Mucosa of gallbladder (tissue), 1 donor: Measurements from ENCODE around the gene OXNAD1. TPM values are rescaled to one million over a fixed set of nuclear protein-coding genes. Genes with fewer than 3 reads are reported as not detected.

Experiments
- DNase-seq: peaks from one replicate; pipeline ENCODE4 v3.0.0-alpha.2; 2020; ENCODE audit warnings: low spot score
- total RNA-seq: library from RNA; stranded (reverse); gene quantifications from one replicate; pipeline ENCODE4 v1.2.1, GENCODE V29; 2021
- donor health status: DM: no; HTN: no; CAD: no.

The OXNAD1 gene
- total RNA-seq, 1 donor from 2014 or later: 15.3 TPM

DNA sequence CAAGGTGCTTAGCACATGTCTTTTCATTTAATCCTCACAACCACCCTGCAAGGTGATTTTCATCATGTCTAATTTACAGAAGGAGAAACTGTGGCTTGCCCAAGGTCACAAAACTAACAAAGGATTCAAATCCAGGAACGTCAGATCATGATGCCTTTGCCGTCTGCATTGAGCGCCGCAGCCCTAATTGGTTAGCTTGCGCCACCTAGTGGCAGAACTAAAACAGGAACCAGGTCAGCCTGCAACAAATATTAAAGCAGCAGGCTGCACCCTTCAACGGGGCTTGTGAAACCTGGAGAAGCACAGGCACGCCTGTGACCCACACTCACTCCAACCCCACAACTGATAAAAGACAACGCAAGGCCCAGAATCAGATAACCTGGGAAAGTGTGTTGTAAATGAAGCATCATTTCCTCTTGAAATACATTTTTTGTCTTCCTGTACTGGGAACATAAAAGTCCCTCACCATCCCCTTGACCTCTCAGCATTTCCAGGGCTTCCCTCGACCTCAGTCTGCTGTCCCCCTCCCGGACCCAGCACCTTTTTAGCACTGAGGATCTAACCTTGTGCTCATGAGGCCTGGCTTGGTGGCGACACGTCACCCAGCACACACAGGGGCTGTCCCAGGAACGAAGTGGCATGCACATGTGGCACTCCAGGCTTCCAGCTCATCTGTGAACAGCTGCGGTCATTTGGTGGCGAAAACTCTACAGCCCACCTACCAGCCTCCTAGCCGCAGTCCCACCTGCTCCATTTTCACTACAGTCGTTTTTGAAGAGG, 17.5 kb upstream of the OXNAD1 start:
- DNase-seq: peak; percentile 86

DNA sequence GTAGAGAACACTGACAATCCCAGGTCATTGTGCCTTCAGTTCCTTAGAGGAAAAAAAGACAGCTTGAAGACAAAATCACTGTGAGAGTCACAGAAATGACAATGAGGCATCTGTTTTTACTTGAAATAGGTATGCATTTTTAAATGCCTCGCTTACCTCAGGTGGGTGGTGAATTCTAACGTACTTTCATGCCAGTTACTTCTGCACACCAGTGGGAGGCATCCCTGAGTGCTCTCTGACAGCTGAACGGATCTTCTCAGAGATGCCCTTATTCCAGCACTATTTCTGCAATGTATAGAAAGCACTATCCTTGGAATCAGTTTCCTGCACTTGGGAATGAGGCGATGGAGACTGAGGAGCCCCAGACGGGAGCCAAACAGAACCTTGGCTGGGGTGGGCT, 16.5 kb upstream of the OXNAD1 start:
- DNase-seq: no peak

DNA sequence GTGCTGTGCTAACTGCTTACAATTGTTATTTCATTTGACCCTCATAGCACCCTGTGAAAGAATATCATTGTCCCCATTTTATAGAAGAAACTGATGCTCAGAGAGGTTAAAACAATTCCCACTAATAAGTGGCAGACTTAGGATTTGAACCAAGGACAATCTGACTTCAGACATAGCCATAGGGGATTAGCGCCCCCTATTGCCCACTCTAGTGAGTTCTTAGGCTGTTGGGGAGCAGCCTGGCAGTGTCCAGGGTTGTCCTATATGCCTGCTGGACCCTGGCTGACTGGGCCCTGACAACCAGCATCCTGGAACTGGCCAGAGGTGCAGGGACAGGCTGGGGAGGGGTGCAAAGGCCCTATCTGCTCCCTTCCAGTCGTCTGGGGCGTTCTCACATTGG, 15.7 kb upstream of the OXNAD1 start:
- DNase-seq: no peak

DNA sequence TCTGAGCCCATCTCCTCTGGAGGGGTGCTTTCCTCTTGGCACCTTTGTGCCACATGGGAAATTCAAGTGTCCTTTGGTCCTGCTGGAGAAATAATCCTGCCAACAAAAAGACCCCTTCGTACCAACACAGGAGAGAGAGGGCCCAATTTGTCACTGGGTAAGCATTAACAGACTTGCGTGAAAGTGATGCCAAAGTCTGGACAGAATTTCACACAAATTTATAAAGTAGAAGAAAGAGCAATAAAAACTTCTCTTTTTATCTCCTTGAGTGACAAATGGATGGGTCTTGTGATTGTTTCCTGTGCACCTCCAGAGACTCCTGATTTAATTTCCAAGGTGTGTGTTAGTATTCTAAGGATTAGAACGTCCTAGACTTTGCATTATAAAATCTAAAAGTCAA, 15.1 kb upstream of the OXNAD1 start:
- DNase-seq: no peak

DNA sequence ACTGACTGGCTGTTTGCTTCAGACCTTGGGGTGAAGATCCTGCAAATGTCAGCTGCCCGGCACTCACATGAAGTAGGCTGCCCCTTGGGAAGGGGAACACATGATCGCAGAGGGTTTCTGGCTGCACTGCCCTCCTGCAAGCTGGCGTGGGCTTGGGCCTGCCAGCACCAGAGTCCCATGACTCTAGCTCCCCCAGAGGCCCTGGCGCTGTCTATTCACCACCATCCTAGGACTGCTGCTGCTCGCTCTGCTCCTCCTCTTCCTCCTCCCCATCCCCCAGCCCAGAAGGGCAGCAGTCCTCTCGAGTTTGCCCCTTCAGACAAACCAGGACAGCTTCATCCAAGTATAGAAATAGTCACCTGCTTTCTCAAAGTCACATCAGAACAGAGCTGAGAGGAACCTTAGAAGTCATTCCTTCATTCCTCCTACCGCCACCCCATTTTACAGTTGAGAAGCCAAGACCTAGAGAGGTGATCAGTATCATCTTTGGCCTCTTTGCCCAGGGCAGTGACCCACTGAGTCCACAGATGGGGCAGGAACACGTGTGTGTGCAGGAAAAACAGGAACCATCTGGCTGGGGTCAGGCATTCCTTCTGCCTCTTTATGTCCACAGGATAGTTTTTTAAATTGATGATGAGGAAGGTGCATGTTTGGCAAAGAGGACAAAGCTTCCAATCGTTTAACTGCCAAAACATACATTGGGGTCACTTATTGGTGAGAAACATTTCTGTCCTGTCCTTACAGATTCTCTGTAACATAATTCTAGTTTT, 13.5 kb upstream of the OXNAD1 start:
- no peak for DNase-seq

DNA sequence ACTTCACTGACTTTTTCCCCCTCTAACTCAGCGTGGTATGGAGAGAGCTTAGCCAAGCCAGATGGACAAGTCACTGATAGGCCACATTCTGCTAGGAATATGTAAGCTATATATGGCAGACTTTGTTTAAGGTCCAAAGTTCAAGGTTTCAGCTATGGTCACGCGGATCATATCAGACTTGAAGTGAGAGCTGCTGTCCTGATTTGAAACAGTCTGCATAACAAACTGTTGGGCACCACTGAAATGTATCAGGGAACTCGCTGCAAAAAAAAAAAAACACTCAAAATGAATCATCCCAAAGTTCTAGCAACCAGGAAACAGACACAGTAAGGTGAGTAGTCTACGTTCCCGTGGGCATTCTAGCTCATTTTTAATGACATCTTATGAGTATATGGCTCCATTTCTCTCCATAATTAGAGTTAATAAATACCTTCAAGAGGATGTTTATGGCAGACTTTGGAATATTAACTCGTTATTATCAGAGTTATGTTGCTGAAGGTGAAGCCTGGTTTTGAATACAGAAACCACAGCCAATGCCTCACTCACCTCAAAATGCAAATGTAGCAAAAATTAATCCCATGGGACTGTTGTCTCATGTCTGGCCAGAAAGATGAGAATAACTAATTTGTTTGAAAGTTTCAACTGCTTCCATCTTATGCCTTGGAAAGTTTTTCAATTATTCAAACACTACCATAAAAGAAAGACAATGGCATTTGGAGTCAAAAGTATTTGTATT, 12.6 kb upstream of the OXNAD1 start:
- DNase-seq: peak; percentile 71

DNA sequence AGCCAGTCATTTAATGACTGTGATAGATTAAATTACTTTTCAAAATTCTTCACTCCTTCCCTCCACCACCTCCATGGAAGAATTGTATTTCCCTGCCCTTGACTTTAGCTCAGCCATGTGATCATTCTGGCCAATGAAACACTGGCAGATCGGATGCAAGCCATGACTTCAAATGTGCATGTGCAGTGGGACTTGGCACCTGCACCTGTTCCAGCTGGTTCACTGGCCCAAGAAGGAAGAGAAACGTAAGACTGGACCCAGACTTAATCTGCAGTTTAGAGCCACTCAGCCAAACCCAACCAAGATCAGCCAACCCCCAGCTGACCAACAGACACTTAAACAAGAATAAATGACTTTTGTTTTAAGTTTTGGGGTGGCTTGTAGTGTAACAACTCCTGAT, 12.0 kb upstream of the OXNAD1 start:
- no peak for DNase-seq

DNA sequence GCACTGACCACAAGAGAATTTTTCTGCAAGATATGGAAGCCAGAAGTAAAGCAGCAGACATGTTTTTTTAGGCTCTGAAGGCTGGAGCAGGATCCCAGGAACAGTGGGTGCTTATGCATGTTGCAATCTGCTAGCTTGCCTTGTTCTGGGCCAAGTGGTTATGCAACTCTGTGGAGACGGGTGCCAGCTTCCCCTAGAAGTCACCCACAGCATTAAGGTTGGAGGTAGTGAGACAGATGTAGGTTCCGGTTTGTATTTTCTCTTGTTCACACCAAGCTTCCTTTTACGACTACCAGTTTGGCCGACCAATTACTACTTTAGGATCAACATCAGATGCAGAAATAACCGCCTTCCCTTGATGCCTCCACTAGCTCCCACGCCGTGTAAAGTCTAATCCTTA, 11.4 kb upstream of the OXNAD1 start:
- DNase-seq: peak; percentile 28

DNA sequence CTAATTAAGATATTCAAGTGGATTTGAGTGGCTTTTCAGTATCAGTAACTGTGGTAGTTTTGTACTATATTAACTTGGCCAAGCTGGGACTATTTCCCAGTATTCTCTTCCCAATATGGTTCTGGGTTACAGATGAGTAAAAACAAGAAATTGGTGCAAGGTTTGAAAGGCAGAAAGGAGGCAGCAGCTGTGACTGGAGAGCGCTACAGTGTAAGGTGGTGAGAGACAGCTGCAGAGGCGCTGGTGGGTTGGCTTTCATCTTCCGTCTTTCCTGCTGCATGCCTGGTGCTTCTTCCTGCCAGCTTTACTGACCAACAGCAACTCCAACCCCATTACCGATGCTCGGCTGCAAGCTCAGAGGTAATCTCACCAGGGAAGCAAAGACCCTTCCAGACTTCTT, 10.1 kb upstream of the OXNAD1 start:
- no peak for DNase-seq

DNA sequence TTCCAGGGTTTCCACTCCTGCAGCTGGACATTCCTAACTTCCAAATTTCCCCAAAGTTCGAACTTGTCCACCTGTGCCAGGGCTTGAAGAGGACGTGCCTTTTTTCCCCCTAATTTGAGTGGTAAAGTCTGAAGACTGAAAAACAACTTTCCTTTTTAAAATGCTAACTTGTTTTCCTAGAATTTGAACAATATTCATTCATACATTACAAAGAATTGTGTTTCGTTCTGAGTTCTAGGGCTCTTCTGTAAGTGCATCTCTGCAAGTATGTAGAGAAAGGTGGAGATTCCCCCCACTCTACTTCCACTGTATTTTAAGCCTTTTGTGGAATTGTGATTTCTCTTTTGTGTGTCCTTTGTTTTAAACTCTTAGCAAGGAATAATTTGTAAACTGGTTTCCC, 9.7 kb upstream of the OXNAD1 start:
- no peak for DNase-seq

DNA sequence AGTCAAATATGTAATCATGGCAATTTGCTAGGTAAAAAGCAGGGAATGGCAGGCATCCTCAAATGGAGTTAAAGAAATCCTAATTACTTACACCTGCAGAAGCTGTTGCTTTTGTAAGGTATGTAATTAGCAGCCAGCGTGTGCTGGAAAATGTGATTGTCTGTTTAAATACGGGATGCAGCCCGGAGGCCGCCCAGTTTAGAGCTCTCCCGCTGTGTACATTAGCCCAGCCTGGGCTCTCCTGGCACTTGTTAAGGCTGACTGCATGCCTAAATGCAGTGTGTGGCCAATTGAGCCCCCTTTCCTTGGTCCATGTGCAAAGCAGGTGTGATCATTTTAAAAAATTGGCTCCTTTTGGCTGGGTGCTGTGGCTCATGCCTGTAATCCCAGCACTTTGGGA, 9.3 kb upstream of the OXNAD1 start:
- DNase-seq: no peak

DNA sequence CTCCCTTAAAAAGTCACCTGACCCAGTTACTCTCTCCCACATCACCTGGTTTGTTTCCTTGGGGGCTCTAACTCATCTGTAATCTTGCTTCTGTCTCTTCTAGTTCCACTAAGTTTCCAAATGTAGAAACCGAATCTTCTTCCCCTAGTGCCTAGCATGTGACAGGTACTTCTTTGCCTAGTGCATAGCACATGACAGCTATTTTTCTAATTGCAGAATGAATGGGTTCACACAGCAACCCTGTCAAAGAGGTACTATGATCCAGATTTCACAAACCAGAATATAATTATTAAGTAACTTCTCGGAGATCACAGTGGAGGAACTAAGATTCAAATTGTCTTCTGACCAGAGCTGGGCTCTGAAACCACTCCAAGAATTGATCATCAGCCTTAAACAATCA, 7.7 kb upstream of the OXNAD1 start:
- DNase-seq: no peak

DNA sequence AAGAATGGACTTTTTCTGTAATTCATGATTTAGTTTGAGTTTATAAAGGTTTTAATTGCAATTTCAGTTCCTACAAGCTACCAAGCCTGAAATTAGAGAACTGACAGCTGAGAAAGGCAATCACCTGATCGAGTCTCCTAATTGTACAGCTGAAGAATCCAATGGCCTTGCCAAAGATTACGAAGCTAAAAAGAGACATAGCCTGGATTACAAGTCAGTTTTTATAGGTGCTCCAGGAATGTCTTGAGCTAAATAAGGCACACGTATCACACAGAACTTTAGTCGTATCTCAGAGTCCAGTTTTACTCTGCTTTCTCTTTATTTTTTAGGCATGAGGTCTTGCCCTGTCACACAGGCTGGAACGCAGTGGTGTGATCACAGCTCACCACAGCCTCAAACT, 6.8 kb upstream of the OXNAD1 start:
- DNase-seq: no peak

DNA sequence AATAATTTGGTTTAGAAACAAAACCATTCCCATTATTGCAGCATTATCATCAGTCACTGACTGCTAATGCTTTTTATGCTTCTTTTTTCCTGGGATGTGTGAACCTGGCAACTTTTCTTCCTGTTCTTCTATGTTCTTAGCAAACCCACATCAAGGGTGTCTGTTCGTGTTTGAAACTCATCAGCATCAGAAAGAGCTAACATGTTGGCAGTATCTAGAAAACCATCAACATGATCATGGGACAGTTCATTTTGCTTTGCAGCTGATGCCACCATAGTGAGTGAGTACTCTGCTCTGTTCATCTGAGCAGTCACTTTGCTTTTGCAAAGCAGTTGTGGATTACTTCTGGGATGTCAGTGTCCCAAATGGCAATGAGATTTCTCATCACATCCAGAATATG, 6.1 kb upstream of the OXNAD1 start:
- DNase-seq: no peak

DNA sequence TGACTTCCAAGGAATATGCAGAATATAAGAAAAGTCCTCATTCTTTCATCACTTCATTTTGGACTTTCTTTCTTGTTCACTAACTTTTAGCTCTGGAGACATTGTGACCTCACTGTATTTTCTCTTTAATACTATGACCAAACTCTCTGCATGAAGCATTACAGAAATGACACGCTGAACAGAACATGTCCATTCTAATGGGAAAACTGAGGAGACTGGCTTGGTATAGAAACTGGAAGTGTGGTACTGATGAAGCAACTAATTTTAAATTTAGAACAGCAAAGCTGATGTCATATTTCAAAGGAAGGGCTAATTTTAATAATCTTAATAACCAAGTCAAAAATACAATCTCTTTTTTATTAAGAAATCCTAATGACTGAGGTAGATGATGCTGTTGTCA, 5.0 kb upstream of the OXNAD1 start:
- DNase-seq: no peak

DNA sequence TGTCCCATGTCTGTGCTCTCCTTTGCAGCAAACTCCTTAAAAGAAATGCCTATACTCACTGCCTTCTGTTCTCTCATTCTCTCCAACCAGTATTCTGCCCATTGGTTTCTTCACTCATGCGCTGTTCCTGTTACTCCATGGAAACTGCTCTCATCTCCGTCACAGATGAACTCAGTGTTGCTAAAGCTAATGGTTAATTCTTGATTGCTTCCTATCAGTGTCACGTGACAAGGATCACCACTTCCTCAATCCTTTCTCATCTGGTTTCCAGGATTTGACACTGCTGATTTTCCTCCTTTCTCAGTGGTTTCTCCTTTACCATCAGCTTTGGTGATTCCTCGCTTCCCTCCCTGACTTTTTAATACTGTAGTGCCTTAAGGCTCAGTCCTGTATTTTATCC, 2.8 kb upstream of the OXNAD1 start:
- DNase-seq: no peak

DNA sequence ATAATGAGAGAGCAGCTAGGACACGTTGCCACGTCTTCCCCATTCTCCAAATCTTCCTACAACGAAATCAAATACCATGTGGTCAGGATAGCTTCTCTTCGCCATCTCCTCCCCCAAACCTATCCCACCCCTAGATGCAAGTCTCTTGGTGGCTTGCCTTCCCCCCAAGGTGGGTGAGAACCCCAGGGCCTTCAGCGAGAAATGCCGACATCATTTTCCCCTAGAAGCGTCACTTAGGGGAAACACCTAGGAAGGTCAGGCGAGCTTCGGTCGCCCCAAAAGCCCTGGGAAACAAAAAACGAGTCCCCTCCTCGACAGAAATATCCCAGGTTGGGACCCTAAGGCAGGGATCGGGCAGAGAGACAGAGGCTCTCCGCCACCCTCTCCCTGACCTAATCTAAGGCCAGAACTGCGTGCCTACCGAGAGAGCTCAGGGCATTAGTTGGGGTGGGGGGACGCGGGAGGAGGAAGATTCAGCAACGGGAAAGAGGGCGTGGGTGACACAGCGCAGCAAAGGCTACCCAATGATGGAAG, 771 bp upstream of the OXNAD1 start:
- no peak for DNase-seq

DNA sequence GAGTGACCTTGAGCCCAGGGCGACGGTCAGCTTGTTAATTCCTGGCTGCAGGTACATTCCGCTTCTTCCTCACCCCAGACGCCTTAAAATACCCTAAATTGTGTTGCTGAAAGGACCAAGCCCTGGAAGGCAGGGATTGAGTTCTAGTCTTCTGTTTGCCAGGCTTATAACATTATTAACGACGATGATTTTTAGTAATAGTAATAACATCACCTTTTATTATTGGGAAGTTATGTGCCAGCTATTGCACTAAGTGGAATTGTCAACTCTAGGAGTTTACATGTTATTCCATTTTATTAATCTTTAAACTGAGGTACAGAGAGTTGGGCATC, 409 bp downstream of the OXNAD1 start:
- no peak for DNase-seq

DNA sequence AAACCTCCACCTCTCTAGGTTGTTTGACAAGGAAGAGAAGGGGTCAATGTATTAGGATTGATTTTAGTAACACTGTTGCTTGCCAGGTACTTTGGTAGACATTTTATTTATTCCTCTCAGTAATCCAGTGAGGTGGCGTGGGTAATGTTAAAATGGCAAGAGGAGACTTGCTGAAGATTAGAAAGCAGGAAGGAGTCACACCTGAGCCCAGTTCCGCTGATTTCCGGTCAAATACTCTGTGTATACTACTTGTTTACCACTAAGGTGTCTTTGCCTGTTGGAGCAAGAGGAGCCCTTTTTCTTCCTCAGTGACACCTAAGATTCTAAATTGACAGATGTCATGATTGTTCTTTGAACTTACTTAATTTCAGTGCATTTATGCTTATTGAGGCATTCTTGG, 1.7 kb downstream of the OXNAD1 start:
- no peak for DNase-seq

DNA sequence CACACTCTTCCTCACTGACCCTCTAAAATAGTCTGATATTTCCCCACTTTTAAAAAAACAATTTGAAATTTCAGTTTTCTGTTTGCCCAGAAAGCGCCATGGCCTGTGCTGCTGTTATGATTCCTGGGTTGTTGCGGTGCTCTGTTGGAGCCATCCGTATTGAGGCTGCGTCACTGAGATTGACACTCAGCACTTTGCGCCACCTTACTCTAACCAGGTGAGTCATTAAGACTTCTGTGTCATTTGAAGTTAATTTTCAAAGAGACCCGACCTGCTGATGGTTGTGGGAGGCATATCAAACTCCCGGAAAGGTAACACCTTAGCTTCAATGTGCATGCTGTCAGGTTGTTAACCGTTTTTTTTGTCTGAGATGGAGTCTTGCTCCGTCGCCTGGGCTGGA, 5.8 kb downstream of the OXNAD1 start:
- DNase-seq: no peak

DNA sequence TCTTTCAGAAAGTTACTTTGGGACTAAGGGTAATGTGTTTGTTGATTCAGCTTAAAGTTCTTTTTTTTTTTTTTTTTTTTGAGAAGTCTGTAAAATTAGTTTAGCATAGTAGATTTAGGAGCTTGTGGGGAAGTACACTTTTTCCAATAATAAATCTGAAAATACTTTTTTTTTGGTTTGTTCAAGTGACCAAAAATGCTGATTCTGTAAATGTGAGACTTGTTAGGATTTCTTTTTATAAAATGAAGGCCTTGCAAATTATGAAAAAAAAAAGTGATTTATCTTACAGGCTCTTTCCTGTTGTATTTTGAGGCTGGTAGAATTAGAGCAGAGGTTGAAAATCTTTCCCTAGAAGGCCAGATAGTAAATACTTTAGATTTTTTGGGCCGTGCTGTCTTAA, 7.6 kb downstream of the OXNAD1 start:
- DNase-seq: no peak

DNA sequence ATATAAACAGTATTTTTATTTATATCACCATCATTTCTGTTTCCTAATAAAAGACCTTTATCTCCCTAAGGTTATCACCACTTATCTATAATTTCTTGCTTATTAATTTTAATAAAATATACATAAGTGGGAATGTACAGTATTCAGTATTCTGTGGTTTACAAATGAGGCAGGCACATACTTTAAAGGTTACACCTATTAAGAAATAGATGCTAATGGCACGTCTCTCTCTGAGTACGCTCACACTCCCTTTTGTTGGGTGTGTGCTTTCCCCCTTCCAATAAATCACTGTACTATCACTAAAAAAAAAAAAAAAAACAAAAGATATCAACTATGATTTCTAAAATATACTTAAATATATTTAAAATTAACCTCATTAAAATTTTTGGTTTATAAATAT, 8.9 kb downstream of the OXNAD1 start:
- no peak for DNase-seq

DNA sequence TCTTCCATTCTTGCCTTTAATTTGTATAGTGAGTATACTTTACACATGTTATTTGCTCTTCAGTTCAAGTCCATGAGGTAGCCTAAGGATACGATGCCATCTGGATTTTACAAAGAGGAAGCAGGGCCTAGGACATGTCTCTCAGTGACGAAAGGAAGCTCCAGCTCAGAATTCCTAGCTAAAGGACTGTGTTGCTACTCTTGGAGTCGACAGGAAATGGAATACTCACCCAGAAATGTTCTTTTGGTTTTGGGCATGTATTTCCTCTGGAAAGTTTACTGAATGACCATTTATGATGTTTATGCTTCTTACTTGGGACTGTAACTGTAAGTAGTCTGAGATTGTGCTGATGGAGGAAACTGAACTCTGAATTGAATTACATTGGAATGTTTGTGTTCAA, 12.5 kb downstream of the OXNAD1 start:
- DNase-seq: no peak
